ENCODE measurements around the gene MACROD2. TPM values are rescaled to one million over a fixed set of nuclear protein-coding genes. Genes with fewer than 3 reads are reported as not detected.
"Not testable (repeated sequence)": the region's sequence is repeated elsewhere in the genome, so short reads cannot be mapped to it uniquely, and the experiment has no call there.

MACROD2 gene
- total RNA-seq, 1 experiment from 2014 or later, result 1.6 TPM

GRCh38 chr20:15375836-15376235 lies 1380.5 kb downstream of the MACROD2 start:
- Histone ChIP-seq H3K56ac (ENCODE audit: insufficient read length, low read depth, low read length) (no peak overlapping the region), H3T11ph (ENCODE audit: low read length) (no peak overlapping the region), H4K8ac (replicated peaks; ENCODE audit: insufficient read length, low read depth, low read length) (no peak overlapping the region), H2BK15ac (ENCODE audit: low read depth, low read length) (no peak overlapping the region), H3K9ac (ENCODE audit: extremely low read depth, insufficient read length, low read length) (no peak overlapping the region), H4K20me1 (ENCODE audit: control insufficient read depth, insufficient read depth, insufficient read length) (no peaks in the 10 kb centered on the region), H2AFZ (ENCODE audit: low read length) (no peak overlapping the region), H2BK12ac (ENCODE audit: insufficient read length, low read depth, low read length) (no peak overlapping the region), H3K9me3 (ENCODE audit: control insufficient read depth, low read depth, low read length) (no peaks in the 10 kb centered on the region), H3K79me2 (ENCODE audit: insufficient read depth, low read length) (no peaks in the 10 kb centered on the region), H3K27me3 (ENCODE audit: insufficient read depth, low read length) (no peaks in the 10 kb centered on the region), H4K5ac (ENCODE audit: insufficient read length, low read depth, low read length) (no peak overlapping the region), H4K91ac (ENCODE audit: insufficient read length, low read depth, low read length) (no peak overlapping the region), H3K4me1 (ENCODE audit: insufficient read depth, low read length) (no peaks in the 10 kb centered on the region), H3K79me1 (ENCODE audit: insufficient read depth, low read depth, low read length, poor library complexity, severe bottlenecking) (no peaks in the 10 kb centered on the region), H3K4ac (ENCODE audit: low read depth, low read length) (no peak overlapping the region), H3K23ac (ENCODE audit: insufficient read length, low read depth, low read length) (no peak overlapping the region), H3K4me2 (ENCODE audit: insufficient read depth, insufficient read length, low read length) (no peak overlapping the region), H2AK5ac (ENCODE audit: insufficient read length, low read length) (no peak overlapping the region), H2BK120ac (ENCODE audit: low read depth, low read length, poor library complexity, severe bottlenecking) (no peak overlapping the region), H2BK20ac (ENCODE audit: low read depth, low read length, poor library complexity, severe bottlenecking) (no peak overlapping the region), H2BK5ac (ENCODE audit: insufficient read length, low read length) (no peak overlapping the region), H3K23me2 (ENCODE audit: insufficient read length, low read depth, low read length, poor library complexity, severe bottlenecking) (no peaks in the 10 kb centered on the region), H3K18ac (ENCODE audit: insufficient read length, low read depth, low read length) (no peak overlapping the region), H3K14ac (ENCODE audit: insufficient read depth, low read length) (no peak overlapping the region), H3K27ac (ENCODE audit: insufficient read length, low read depth, low read length) (no peak overlapping the region)
- 100% methylated on average over 1 of the region's 3 CpGs for WGBS (ENCODE audit: extremely low coverage, insufficient read length, low lambda C conversion rate)
- Mint-ChIP-seq H3K4me1 (no peaks in the 10 kb centered on the region), H3K27ac (no peak overlapping the region), H3K4me3 (no peak overlapping the region), H3K9me3 (no peaks in the 10 kb centered on the region), H3K27me3 (ENCODE audit: low read depth) (no peaks in the 10 kb centered on the region), H3K36me3 (ENCODE audit: insufficient read depth in 1 of 3, low read depth in 3 of 3) (no peaks in the 10 kb centered on the region)
- no peak for DNase-seq
- no peak for TF ChIP-seq CTCF (conservative IDR thresholded peaks at IDR 0.05)

GRCh38 chr20:15377603-15378002 lies 1382.3 kb downstream of the MACROD2 start:
- H3K56ac ChIP-seq (ENCODE audit: insufficient read length, low read depth, low read length); H3K9me3 Mint-ChIP-seq; H3K27ac ChIP-seq (ENCODE audit: insufficient read length, low read depth, low read length); H3K27ac Mint-ChIP-seq; H4K91ac ChIP-seq (ENCODE audit: insufficient read length, low read depth, low read length); H3K27me3 ChIP-seq (ENCODE audit: insufficient read depth, low read length); H3K79me1 ChIP-seq (ENCODE audit: insufficient read depth, low read depth, low read length, poor library complexity, severe bottlenecking); H3K18ac ChIP-seq (ENCODE audit: insufficient read length, low read depth, low read length); H4K20me1 ChIP-seq (ENCODE audit: control insufficient read depth, insufficient read depth, insufficient read length); H3K79me2 ChIP-seq (ENCODE audit: insufficient read depth, low read length); H2BK5ac ChIP-seq (ENCODE audit: insufficient read length, low read length); H2BK12ac ChIP-seq (ENCODE audit: insufficient read length, low read depth, low read length); DNase-seq; H3K9ac ChIP-seq (ENCODE audit: extremely low read depth, insufficient read length, low read length); H3K14ac ChIP-seq (ENCODE audit: insufficient read depth, low read length); H3K27me3 Mint-ChIP-seq (ENCODE audit: low read depth); H2BK15ac ChIP-seq (ENCODE audit: low read depth, low read length); H3K4me1 ChIP-seq (ENCODE audit: insufficient read depth, low read length); H2AK5ac ChIP-seq (ENCODE audit: insufficient read length, low read length); H3T11ph ChIP-seq (ENCODE audit: low read length); H3K23me2 ChIP-seq (ENCODE audit: insufficient read length, low read depth, low read length, poor library complexity, severe bottlenecking); H3K4ac ChIP-seq (ENCODE audit: low read depth, low read length); H3K4me1 Mint-ChIP-seq; H2BK20ac ChIP-seq (ENCODE audit: low read depth, low read length, poor library complexity, severe bottlenecking); H4K8ac ChIP-seq (replicated peaks; ENCODE audit: insufficient read length, low read depth, low read length); H3K4me3 Mint-ChIP-seq; H3K4me2 ChIP-seq (ENCODE audit: insufficient read depth, insufficient read length, low read length); H3K9me3 ChIP-seq (ENCODE audit: control insufficient read depth, low read depth, low read length); H2BK120ac ChIP-seq (ENCODE audit: low read depth, low read length, poor library complexity, severe bottlenecking); H3K23ac ChIP-seq (ENCODE audit: insufficient read length, low read depth, low read length); H2AFZ ChIP-seq (ENCODE audit: low read length); H3K36me3 Mint-ChIP-seq (ENCODE audit: insufficient read depth in 1 of 3, low read depth in 3 of 3); H4K5ac ChIP-seq (ENCODE audit: insufficient read length, low read depth, low read length): not testable (repeated sequence)
- no CpG with 5 or more reads among the region's 5 CpGs for WGBS (ENCODE audit: extremely low coverage, insufficient read length, low lambda C conversion rate)

Measured in H9 (cell line).